Fibroblast of lung (primary cell): Measurements from ENCODE around the gene MYMX. TPM values are rescaled to one million over a fixed set of nuclear protein-coding genes. Genes with fewer than 3 reads are reported as not detected.

Source experiments
- DNase-seq, 2 donors: peaks; one replicate each; pipeline versions ENCODE4 v3.0.0 to v3.0.0-alpha.2; 2010; ENCODE audit warnings: low read depth in 2 of 2
- H2AFZ ChIP-seq: 2 replicates; pipeline ENCODE4 v1.5.1; 2012; ENCODE audit warnings: low read length, control low read depth, inconsistent platforms
- H3K27ac ChIP-seq: 2 replicates; pipeline ENCODE4 v1.5.1; 2011; ENCODE audit warnings: low read length, control low read depth; ENCODE audit not compliant: insufficient read depth
- H3K27me3 ChIP-seq: 2 replicates; pipeline ENCODE4 v1.5.1; 2011; ENCODE audit warnings: mild to moderate bottlenecking, low read length; ENCODE audit not compliant: control insufficient read depth, insufficient read depth
- H3K36me3 ChIP-seq: 2 replicates; pipeline ENCODE4 v1.5.1; 2011; ENCODE audit warnings: low read length; ENCODE audit not compliant: control insufficient read depth, insufficient read depth
- H3K4me1 ChIP-seq: 2 replicates; pipeline ENCODE4 v1.5.1; 2011; ENCODE audit warnings: low read length; ENCODE audit not compliant: control insufficient read depth, insufficient read depth; ENCODE audit errors: extremely low read depth
- H3K4me2 ChIP-seq: 2 replicates; pipeline ENCODE4 v1.5.1; 2011; ENCODE audit warnings: low read length, control low read depth; ENCODE audit not compliant: insufficient read depth; ENCODE audit errors: extremely low read depth
- H3K4me3 ChIP-seq, 4 experiments: fragments of 200-600 bp in 1 of 4; sonication (generic) in 1 of 4; replicated peaks in 1 of 4; 2 replicates each; pipeline ENCODE4 v1.5.1; 2011 to 2016; ENCODE audit warnings: low read length in 4 of 4, low read depth in 3 of 4, mild to moderate bottlenecking in 3 of 4, control low read depth in 2 of 4, inconsistent platforms in 1 of 4, mixed read lengths in 1 of 4; ENCODE audit not compliant: insufficient read depth in 1 of 4; ENCODE audit errors: control extremely low read depth in 1 of 4
- H3K79me2 ChIP-seq: 2 replicates; pipeline ENCODE4 v1.5.1; 2012; ENCODE audit warnings: mild to moderate bottlenecking, low read length, inconsistent platforms; ENCODE audit not compliant: control insufficient read depth, insufficient read depth
- H3K9ac ChIP-seq: 2 replicates; pipeline ENCODE4 v1.5.1; 2011; ENCODE audit warnings: mild to moderate bottlenecking, low read length, control low read depth; ENCODE audit not compliant: insufficient read depth
- H3K9me3 ChIP-seq: 2 replicates; pipeline ENCODE4 v1.5.1; 2012; ENCODE audit warnings: low read depth, low read length; ENCODE audit not compliant: control insufficient read depth, insufficient read depth
- H4K20me1 ChIP-seq: 2 replicates; pipeline ENCODE4 v1.5.1; 2011; ENCODE audit warnings: low read length; ENCODE audit not compliant: control insufficient read depth, insufficient read depth; ENCODE audit errors: extremely low read depth
- CTCF ChIP-seq, 2 donors: IDR thresholded peaks in 1 of 2; conservative IDR thresholded peaks in 1 of 2; 1 replicate in 1 of 2; 2 replicates in 1 of 2; pipeline ENCODE4 v1.5.1; 2011 to 2012; ENCODE audit warnings: low read length in 2 of 2, control low read depth in 1 of 2, inconsistent platforms in 1 of 2, low read depth in 1 of 2, mild to moderate bottlenecking in 1 of 2
- EZH2 ChIP-seq: IDR thresholded peaks from 2 replicates; pipeline ENCODE4 v1.5.1; 2012; ENCODE audit warnings: low read length, control low read depth, mild to moderate bottlenecking; ENCODE audit errors: missing control alignments
- polyA minus RNA-seq: library from RNA; depleted of rRNA, polyadenylated mRNA; stranded (reverse); fragments of >200 nt; gene quantifications from 2 replicates; pipeline ENCODE4 v1.2.3, GENCODE V29; 2011; ENCODE audit warnings: low replicate concordance
- polyA plus RNA-seq, 2 donors: library from polyadenylated mRNA; depleted of rRNA in 1 of 2; stranded (reverse) in 1 of 2; unstranded in 1 of 2; fragments of >200 nt; gene quantifications; 2 replicates each; pipeline ENCODE4 v1.2.1, GENCODE V29; 2011 to 2012; ENCODE audit warnings: missing spikeins in 1 of 2
- total RNA-seq: library from RNA; depleted of rRNA; stranded (reverse); fragments of >200 nt; gene quantifications from 2 replicates; pipeline ENCODE4 v1.2.1, GENCODE V29; 2014

The MYMX gene
- total RNA-seq (not detected in 2 replicates), polyA plus RNA-seq (not detected in 2 replicates), polyA minus RNA-seq (not detected in 2 replicates)
- polyA plus RNA-seq (2012) = not detected in 2 replicates

DNA sequence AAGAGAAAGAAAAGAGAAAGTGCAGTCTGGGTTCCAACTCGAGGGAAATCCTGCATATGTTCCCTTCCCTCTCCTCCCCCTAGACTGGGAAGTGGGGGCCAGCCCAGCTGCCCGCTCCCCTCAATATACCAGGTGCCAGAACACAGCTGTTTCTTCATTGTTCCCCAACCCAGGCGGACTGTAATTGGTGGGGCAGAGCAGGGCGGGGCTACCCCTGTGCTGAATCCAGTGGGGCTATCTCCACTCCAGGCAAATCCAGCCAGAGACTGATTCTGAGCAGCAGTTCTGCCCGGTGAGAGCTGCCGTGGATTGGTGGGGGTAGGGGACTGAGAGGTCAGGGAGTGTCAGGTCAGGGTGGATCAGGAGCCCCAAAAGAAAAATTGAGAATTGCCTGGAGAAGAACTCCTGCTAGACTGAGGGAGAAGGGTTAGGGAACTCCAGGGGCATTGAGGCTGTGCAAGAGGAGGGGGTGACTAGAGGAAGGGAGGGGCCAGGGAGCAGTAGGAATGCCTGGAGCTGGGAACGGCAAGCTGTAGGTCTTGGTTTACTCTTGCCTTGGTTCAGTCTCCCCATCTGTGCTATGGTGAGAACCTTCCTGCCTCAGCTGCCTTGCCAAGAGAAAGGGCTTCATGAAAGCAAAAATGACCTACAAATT, at the start of gene MYMX:
Gene MYMX (plus strand): TSS at position 250 of the 655 bp plus-strand sequence. CDS start 546 bp downstream, outside the sequence.
- no peak within 1 kb of the TSS for H3K4me3 ChIP-seq
- no peak within 1 kb of the TSS for H3K9ac ChIP-seq
- H3K4me1 ChIP-seq = peaks cover 14% of the 10 kb centered on the region
- no peaks in the 10 kb centered on the region for H4K20me1 ChIP-seq
- H3K4me2 ChIP-seq = no peak within 1 kb of the TSS
- no peaks in the 10 kb centered on the region for H3K36me3 ChIP-seq
- H3K27ac ChIP-seq = no peak within 1 kb of the TSS
- no peaks in the 10 kb centered on the region for H3K27me3 ChIP-seq
- H2AFZ ChIP-seq = no peak within 1 kb of the TSS
- no peaks in the 10 kb centered on the region for H3K79me2 ChIP-seq
- no peak for DNase-seq
- H3K9me3 ChIP-seq = no peaks in the 10 kb centered on the region
- TF ChIP-seq EZH2 (no peak), CTCF (conservative IDR thresholded peaks at IDR 0.05 in 1 of 2, IDR thresholded peaks at IDR 0.05 in 1 of 2; ENCODE audit: low read depth in 1 of 2, low read length in 2 of 2) (no peak)

DNA sequence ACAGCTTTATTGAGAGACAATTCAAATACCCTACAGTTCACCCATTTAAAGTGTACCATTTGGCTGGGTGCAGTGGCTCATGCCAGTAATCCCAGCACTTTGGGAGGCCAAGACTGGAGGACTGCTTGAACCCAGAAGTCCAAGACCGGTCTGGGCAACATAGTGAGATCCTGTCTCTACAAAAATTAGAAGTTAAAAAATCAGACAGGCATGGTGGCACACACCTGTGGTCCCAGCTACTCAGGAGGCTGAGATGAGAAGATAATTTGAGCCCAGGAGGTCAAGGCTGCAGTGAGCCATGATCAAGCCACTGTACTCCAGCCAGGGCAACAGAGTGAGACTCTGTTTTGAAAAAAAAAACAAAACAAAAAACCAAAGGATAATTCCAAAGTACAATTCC, 49.2 kb upstream of the MYMX start:
- no peak overlapping the region for H3K9ac ChIP-seq

GRCh38 chr6:44169154-44169553, 47.6 kb upstream of the MYMX start:
- Histone ChIP-seq H4K20me1 (no peaks in the 10 kb centered on the region), H2AFZ (no peak overlapping the region), H3K9ac (no peak overlapping the region), H3K4me1 (peaks cover 2% of the 10 kb centered on the region), H3K27me3 (peaks cover 11% of the 10 kb centered on the region), H3K79me2 (no peaks in the 10 kb centered on the region), H3K36me3 (no peaks in the 10 kb centered on the region), H3K4me3 (no peak overlapping the region), H3K9me3 (no peaks in the 10 kb centered on the region), H3K4me2 (no peak overlapping the region), H3K27ac (no peak overlapping the region)
- DNase-seq = peak in 1 of 2 donors; percentile 23
- no peak for TF ChIP-seq EZH2
- TF ChIP-seq CTCF (conservative IDR thresholded peaks at IDR 0.05 in 1 of 2, IDR thresholded peaks at IDR 0.05 in 1 of 2; ENCODE audit: low read depth in 1 of 2, low read length in 2 of 2) = no peak

More for the DNA sequence above, 49.2 kb upstream of the MYMX start:
- Histone ChIP-seq H3K9me3 (no peaks in the 10 kb centered on the region), H3K4me1 (peaks cover 1% of the 10 kb centered on the region), H3K4me2 (no peak overlapping the region), H4K20me1 (no peaks in the 10 kb centered on the region), H2AFZ (no peak overlapping the region), H3K36me3 (no peaks in the 10 kb centered on the region), H3K27ac (no peak overlapping the region), H3K4me3 (no peak overlapping the region), H3K27me3 (peaks cover 11% of the 10 kb centered on the region), H3K79me2 (no peaks in the 10 kb centered on the region)
- DNase-seq = no peak
- no peak for TF ChIP-seq EZH2
- TF ChIP-seq CTCF (conservative IDR thresholded peaks at IDR 0.05 in 1 of 2, IDR thresholded peaks at IDR 0.05 in 1 of 2; ENCODE audit: low read depth in 1 of 2, low read length in 2 of 2) = no peak
